GM12873 (cell line): Measurements from ENCODE around the gene SPAG7.

Experiments
- CTCF ChIP-seq: IDR thresholded peaks from 2 replicates; pipeline ENCODE4 v1.5.1; 2012; ENCODE audit warnings: low read depth, mild to moderate bottlenecking, moderate library complexity, low read length, control low read depth; ENCODE audit not compliant: insufficient read depth; ENCODE audit errors: missing control alignments

SPAG7 gene

GRCh38 chr17:4913994-4914393, 53.6 kb downstream of the SPAG7 start:
- no peak for TF ChIP-seq CTCF
